NCI-H526 (cell line): ENCODE results near the gene ATF4.

Experiments
- DNase-seq, 2 experiments: peaks; one replicate each; lab custom pipeline; 2025; lab: John Stamatoyannopoulos, UW

Gene ATF4

GRCh38 chr22:39528681-39529486 lies 8.5 kb downstream of the ATF4 start:
- DNase-seq: peak; percentile 90 to 95

GRCh38 chr22:39529487-39529851 lies 9.1 kb downstream of the ATF4 start:
- DNase-seq: no peak

- no peak for DNase-seq
Measured at GRCh38 chr22:39530116-39530515, 9.8 kb downstream of the ATF4 start.

- DNase-seq: peak; percentile 53 to 68
Measured at GRCh38 chr22:39530692-39531331, 10.4 kb downstream of the ATF4 start.

- peak; percentile 98 to 99 for DNase-seq
Measured at GRCh38 chr22:39532215-39533073, 12.1 kb downstream of the ATF4 start, which contains the start of gene RPS19BP1. Gene RPS19BP1 (minus strand): TSS chr22:39532748. CDS start chr22:39532738, 10 bp downstream.

GRCh38 chr22:39534092-39534506 lies 13.7 kb downstream of the ATF4 start:
- no peak for DNase-seq

- peak in 1 of 2 experiments; percentile 80 for DNase-seq
Measured at GRCh38 chr22:39534591-39535356, 14.4 kb downstream of the ATF4 start.

- no peak for DNase-seq
Measured at GRCh38 chr22:39535357-39535725, 15.0 kb downstream of the ATF4 start.

GRCh38 chr22:39535831-39536449 lies 15.6 kb downstream of the ATF4 start:
- no peak for DNase-seq

GRCh38 chr22:39536711-39537110 lies 16.3 kb downstream of the ATF4 start:
- DNase-seq: no peak

GRCh38 chr22:39537975-39538374 lies 17.6 kb downstream of the ATF4 start:
- peak; percentile 42 to 57 for DNase-seq

- DNase-seq: peak; percentile 23 to 66
Measured at GRCh38 chr22:39543095-39543494, 22.7 kb downstream of the ATF4 start.

- DNase-seq: no peak
Measured at GRCh38 chr22:39545386-39546365, 25.3 kb downstream of the ATF4 start.

- no peak for DNase-seq
Measured at GRCh38 chr22:39546889-39547586, 26.7 kb downstream of the ATF4 start.

- no peak for DNase-seq
Measured at GRCh38 chr22:39547587-39547947, 27.2 kb downstream of the ATF4 start.

- DNase-seq: no peak
Measured at GRCh38 chr22:39553429-39553828, 33.1 kb downstream of the ATF4 start.

- DNase-seq: no peak
Measured at GRCh38 chr22:39554151-39554550, 33.8 kb downstream of the ATF4 start.

GRCh38 chr22:39556970-39557841 lies 36.8 kb downstream of the ATF4 start:
- peak in 1 of 2 experiments; percentile 60 for DNase-seq
